Left hindlimb (tissue), 1 donor: Measurements from ENCODE around the gene NHEJ1.

Experiments used
- DNase-seq: peaks from one replicate; pipeline ENCODE4 v3.0.0-alpha.2; 2018

Gene NHEJ1

DNA sequence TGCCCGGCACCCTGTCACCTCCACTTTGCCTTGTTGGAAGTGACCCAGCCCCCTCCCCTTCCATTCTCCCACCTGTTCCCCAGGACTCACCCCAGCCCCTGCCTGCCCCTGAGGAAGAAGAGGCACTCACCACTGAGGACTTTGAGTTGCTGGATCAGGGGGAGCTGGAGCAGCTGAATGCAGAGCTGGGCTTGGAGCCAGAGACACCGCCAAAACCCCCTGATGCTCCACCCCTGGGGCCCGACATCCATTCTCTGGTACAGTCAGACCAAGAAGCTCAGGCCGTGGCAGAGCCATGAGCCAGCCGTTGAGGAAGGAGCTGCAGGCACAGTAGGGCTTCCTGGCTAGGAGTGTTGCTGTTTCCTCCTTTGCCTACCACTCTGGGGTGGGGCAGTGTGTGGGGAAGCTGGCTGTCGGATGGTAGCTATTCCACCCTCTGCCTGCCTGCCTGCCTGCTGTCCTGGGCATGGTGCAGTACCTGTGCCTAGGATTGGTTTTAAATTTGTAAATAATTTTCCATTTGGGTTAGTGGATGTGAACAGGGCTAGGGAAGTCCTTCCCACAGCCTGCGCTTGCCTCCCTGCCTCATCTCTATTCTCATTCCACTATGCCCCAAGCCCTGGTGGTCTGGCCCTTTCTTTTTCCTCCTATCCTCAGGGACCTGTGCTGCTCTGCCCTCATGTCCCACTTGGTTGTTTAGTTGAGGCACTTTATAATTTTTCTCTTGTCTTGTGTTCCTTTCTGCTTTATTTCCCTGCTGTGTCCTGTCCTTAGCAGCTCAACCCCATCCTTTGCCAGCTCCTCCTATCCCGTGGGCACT lies 21.9 kb upstream of the NHEJ1 start:
- DNase-seq = no peak

DNA sequence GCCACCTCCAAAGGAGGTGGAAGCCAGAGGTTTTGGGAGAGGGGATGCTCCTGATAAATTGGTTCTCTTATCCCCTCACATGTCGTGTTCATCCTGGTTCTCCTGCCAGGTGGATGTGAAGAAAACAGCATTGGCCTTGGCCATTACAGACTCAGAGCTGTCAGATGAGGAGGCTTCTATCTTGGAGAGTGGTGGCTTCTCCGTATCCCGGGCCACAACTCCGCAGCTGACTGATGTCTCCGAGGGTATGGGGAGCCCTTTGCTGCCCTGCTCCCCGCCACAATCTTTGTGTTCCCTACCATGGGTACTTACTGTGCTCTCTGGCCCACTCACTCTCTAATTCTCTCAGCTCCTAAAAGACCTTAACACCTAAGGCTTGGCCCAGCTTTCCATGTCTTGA lies 20.9 kb upstream of the NHEJ1 start:
- no peak for DNase-seq

DNA sequence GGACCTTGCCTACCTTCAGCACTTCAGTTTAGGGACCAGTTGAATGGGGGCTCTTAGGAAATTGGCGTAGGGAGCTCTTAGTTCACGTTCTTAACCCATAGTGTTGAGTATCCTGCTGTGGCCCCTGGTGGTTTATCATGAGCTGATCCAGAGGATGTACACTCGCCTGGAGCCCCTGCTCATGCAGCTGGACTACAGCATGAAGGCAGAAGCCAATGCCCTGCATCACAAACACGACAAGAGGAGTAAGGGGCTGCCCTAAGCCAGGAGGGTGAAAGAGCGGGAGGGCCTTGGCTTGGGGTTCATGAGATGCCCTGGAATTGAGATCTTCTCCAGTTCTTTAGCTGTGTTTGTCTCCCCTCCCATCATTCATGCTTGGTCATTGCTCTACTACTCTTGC lies 20.3 kb upstream of the NHEJ1 start:
- no peak for DNase-seq

DNA sequence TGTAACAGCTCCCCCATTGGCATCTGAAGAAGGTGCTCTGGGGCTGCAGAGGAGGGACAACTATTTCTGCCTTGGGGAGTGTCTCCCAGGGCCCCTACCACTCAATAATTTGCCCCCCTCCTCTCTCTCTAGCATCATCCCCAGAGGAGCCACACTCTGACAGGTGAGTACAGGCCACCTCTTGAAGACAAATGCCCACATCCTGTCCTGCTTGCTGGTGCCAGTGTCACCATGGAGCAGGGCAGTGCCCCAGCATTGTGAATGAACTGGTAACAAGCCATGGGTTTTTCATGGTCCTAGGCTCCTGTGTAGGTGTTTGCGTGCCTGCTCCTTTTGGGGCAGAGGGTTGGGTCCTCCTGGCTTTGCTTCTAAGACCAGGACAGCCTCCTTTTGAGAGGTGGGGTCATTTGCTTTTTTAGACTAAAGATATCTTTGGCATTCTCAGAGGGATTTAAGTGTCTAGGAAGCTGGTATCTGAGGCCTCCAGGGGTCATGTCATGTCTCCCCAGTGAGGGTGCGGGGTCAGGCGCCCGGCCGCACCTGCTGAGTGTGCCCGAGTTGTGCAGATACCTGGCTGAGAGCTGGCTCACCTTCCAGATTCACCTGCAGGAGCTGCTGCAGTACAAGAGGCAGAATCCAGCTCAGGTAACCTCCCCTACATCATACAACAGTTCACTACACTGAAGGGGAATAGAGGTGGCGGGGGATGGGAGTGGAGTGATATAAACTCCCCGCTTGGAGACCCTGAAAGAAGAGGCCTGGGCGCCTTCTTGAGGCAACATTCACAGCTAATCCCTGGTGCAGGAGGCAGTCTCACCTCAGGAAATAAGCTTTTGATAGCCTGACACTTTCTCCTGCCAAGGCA lies 19.2 kb upstream of the NHEJ1 start:
- no peak for DNase-seq

DNA sequence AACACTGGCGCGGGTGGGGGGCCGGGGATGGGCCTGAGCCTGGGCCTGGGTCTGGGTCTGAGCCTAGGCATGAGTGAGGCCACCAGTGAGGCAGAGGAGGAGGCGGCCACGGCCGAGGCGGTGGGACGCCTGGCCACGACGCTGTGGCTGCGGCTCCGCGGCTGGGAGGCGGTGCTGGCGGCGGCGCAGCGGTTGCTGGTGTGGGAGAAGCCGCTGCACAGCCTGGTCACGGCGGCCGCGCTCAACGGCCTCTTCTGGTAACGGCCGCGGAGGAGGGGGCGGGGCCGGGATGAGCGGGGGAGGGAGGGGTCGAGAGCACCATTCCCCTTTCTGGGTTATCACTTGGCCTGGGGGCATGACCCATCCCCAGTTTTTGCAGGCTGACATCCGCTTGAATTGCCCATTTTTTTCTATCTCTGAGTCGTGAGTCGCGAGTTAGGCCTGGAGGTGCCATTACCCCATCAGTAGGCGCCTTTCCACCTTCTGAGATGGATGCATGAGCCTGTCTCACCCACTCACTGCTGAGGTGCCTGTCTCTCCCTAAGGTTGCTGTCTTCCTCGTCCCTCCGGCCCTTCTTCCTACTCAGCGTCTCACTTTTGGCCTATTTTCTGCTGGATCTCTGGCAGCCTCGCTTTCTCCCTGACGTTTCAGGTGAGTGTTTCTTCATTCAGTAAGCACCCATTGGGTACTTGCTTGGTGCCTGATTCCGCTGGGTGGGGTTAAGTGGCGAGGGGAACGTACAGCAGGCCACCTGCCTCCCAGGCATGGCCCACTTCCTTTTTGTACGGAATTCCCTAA lies 18.0 kb upstream of the NHEJ1 start:
- DNase-seq = no peak

DNA sequence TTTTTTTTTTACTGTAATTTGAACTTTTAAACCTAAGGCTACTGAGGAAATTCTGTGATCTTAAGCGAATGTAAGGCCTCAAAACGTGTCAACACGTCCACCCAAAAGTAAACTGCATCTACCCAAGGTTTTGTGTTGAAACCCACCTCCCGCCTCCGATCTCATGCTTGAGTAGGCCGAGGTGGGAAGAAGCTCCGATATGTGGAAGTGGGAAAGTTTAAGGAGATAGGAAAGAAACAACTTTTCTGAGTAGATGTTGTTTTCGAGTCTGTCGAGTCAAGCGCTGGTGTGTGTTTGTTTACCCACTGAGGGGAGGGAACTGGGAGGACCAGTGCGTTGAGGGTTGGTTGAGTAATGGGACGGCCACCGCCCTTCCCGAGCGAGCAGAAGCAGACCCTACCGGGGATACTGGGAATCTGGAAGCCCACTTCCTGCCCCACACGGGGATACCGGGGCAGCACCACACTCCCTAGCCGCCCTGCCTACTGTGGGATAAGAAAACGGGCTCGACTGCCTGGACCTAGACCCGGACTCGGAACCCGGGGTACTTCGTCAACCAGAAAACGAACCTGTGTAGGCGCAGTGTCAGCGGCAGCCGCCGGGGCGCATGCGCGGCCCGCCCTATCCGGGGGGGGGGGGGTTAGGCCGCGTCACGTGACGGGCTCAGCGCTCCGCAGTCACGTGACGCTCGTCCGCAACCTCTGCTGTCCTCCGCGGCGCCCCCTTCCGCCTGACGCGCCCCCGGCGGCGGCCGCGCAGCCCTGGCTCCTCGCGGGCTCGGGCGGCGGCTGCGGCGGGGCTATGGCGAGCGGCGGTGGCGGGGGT lies 17.1 kb upstream of the NHEJ1 start, which contains the start of gene RETREG2:
TSS of gene RETREG2 (plus strand) at position 724 of the 825 bp plus-strand sequence. CDS start at position 802, 78 bp downstream.
- DNase-seq = peak; percentile 94

DNA sequence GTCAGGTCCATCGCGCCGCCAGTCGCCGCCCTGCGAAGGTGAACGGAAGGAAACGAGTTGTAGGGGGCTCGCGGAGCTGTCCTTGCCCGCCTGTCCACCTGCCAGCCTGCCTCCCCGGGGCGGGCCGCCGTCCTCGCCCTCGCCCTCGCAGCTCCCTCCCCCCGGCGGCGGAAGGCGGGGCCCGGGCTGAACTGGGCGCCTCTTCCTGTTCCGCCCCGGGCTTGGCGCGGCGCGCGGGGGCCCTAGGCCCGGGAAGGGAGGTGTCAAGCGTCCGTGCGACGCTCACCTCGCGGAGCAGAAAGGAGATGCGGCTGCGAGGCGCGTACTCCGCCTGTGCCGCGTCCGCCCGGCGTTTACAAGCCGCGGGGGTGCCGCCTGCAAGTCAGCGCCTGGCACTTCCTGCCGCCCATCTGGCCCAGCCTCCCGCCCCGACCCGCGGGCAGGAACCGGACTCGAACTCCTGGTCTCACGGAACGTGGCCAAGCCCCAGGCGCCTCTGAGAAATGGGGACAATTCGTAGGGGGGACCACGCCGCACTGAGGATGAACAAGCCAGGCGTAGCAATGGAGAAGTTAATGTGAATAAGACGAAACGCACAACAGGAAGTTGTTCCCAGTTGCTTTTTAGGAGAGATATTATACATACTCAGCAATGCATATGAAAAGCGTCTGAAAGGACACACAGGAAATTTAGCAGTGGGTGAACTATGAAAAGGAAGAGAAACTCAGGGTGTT lies 16.4 kb upstream of the NHEJ1 start, which contains the start of gene CNPPD1:
TSS of gene CNPPD1 (minus strand) at position 108 of the 734 bp plus-strand sequence. CDS start at position 11, 97 bp downstream.
- peak; percentile 91 for DNase-seq

DNA sequence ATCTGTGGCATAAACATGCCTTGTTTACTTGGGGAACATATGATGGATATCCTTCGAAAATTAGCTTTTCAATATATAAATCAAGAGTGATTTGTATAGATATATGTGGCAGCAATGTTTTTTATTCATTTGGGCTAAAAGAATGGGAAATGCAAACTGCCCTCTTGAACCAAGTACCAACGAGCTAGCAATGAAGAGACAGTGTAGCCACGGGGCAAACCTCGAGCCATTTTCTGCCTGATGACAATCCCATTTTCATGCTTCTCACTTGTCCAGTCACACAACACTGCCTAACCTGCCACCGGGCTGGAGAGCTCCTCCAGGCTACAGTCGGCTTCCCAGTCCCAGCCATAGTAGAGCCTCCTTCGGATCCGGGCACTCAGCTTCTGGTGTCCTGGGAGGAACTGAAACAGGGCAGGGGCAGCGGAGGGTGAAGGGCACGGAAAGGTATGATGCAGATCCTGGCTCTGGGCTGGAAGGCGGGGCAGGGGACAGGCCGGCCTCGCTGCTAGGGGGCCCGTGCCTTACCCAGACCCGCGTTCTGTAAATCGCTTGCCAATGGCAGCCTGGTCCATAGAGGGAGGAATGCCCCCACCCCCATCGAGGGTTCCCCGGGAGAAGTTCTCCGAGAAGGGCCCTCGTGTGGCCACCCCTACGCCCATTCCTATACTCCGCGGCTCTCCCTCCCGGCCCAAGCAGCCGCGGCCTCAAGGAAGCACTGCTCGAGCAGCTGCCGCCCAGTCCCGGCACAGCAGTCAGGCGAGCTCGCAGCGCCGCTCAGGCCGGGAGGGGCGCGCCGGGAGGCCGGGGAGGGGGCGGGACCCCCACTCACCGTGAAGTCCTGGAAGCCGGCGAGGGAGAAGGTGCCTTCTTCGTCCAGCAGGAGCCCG lies 15.6 kb upstream of the NHEJ1 start:
- DNase-seq = no peak

DNA sequence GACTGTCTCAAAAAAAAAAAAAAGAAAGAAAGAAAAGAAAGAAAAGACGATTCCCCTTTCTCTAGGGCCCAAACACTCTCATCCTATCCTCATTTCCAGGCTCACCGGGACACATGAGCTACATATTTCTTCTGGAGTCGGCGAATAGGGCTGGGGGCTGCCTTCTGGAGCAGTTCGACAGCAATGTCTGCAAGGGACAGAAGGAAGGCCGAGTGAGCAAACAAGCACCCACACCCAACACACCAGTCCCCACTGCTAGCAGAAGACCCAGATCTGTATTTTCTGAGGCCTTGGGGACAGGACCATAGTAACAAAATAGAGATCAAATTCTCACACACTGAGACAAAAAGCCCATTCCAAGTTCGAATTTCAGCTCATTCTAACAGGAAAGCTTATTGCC lies 14.9 kb upstream of the NHEJ1 start:
- no peak for DNase-seq

DNA sequence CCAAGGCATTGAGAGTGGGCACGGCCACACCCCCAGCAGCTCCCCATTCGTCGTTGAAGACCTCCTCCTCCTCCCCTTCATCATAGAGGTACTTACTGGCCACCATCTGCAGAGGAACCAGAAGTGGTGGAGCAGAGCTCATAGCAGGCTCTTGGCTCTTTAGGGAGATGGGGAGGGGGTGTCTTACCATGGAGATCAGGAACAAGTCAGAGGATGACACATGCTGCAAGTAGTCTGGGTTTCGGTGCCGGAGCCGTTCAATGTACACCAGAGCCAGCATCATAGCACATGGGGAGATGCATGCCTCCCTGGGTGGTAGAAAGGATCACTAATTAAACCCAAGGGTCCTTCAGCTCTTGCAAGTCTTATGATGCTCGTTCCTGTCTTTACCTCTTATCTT lies 14.2 kb upstream of the NHEJ1 start:
- no peak for DNase-seq

DNA sequence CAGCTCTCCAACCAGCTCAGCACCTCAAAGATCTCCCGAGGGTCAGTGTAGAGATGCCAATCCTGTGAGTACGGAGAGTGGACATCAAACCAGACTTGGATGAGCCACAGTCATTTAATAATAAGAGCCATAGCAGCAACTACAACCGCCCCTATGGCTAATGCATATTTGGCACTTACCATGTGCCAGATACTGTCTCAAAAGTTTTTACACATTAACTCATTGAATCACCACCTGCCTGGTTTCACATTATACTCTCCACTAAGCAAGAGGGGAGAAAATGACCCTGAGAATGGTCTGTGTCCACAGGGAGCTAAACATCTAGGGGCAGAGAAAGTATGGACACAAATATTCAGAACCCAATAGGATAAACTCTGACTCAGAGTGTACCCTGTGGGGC lies 13.5 kb upstream of the NHEJ1 start:
- no peak for DNase-seq

DNA sequence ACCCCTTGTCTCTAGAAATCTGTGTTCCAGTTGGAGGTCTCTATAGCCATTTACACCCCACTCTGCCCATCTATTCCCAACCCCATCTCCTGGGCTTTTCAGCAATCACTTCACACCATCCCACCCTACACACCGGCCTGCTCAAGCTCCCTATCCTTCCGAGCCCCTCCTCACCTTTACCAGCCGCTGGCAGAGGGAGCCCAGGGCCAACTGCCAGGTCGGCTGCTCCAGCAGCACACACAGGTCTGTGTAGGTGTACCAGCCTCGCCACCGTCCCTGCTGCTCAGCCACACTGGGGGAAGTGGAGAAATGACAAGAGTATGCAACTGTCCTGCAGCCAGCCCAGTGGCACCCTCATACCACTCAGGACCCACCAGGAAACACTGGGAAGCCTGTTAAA lies 12.6 kb upstream of the NHEJ1 start:
- DNase-seq = no peak

DNA sequence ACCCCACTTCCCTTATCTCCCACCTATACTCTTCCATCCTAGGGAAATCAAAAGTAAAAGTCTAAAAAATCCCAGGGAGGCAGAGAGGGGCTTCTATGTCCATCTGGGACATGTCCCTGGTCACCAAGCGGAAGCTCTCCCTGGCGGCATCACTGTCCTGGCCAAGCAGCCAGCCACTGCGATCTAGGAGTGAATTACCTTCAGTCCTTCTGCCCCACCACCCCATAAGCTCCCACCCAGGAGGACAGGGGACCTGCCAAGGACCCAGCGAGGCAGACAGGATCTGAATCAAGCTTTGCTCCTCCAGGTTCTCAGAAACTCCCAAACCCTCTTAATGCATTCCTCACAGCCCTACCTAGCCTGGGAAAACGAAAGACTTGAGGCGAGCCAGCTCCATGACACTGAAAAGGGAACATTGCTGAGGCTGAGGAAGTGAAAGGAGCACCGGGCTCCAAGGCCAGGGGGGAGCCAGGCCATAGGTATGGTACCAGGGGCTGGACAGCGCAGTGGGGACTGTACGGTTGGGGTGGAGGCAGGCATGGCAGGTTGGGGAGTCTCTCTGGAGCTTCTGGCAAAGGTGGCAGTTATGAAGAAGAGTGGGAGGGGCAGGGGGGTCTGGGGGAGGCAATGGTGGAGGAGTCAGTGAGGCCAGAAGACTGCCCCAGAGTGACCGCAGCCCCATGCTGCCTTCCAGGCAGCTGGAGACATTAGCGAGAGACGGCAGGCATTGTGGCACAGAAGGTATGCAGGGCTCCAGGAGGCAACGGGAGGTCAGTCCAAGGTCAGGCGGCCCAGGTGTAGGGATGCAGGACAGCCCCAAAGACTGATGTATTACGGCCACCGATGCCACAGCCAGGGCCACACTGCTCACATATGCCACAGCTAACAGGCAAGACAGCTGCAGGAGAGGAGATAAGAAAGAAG lies 11.9 kb upstream of the NHEJ1 start:
- DNase-seq = no peak

DNA sequence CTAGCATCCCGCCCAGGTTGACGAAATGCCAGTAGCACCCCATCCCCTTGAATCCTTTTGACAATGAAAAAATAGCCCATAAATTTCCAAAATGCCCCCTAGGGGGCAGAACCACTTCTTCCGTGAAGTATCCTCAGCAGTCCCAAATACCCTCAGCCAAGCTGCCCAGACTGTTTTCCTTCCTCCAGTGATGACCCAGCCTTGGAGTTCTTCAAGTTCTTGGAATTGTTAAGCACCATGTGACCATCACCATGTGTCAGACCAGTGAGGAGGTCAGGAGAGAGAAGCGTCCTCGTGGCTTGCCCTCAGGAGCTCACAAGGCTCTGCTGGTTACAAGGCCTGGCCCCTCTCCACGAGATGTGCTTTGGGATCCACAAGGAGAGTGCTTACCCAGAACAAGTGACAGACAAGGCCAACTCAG lies 10.6 kb upstream of the NHEJ1 start:
- no peak for DNase-seq

DNA sequence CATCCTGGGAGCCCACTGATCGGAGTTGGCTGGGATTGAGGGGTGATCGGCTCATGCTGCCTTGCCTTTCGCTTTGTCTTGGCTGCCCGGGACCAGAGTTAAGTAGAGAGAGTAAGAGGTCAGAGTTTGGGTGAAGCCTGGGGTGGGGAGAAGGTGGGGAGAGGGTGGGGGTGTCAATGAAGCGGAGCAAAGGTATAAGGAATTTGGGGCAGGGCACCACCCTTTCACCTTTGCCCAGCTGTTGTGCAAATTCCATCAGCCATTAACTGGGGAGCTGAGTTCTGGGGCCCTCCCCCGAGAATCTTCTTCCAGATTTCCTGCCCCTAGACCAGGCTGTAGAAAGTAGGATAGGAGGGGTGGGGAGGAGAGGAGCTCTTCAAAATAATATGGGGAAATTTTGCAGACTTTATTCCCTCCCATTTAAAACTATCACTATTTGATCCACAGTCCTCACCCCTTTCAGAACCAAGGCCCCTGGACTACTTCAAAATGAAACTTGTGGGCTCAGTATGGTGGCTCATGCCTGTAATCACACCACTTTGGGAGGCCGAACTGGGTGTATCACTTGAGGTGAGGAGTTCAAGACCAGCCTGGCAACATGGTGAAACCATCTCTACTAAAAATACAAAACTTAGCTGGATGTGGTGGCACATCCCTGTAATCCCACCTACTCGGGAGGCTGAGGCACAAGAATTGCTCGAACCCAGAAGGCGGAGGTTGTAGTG lies 9.5 kb upstream of the NHEJ1 start, which contains the start of gene SLC23A3:
TSS of gene SLC23A3 (minus strand) at position 100 of the 725 bp plus-strand sequence. CDS start at position 55, 45 bp downstream.
- DNase-seq = no peak

DNA sequence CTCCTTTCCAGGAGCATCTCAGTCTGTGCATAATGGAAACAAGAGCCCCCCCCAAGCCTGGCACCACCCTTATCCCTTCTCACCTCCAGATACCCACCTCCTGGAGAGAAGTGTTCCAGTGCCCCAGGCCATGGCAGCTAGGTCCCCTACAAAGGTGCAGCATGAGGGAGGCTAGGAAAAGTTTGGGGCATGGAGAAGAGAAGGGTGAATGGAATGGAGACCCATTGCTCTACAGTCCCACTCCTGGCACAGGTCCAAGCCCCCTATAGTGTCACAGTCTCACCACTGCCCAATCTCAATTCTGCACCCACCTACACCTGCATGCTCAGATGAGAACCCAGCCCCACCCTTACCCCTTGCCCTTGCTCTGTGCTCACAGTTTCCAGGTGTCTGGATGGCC lies 8.3 kb upstream of the NHEJ1 start:
- no peak for DNase-seq

DNA sequence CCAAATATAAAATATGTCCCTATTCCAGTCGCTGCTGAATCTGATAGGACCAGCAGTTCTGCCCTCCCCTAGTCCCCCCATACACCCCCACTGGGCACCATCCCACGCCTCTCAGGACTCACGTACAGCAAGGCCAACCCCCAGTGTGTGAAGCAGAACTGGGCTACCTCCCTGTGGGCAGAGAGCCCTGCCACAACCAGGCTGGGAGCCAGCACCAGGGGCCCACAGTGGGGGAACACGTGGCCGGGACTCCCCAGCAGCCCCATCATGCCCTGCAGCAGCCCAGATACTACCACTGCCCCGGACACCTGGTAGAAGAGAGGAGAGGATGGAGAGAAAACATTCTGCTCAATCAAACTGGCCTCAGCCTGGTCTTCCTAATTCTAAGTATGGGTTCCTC lies 7.9 kb upstream of the NHEJ1 start:
- DNase-seq = no peak

DNA sequence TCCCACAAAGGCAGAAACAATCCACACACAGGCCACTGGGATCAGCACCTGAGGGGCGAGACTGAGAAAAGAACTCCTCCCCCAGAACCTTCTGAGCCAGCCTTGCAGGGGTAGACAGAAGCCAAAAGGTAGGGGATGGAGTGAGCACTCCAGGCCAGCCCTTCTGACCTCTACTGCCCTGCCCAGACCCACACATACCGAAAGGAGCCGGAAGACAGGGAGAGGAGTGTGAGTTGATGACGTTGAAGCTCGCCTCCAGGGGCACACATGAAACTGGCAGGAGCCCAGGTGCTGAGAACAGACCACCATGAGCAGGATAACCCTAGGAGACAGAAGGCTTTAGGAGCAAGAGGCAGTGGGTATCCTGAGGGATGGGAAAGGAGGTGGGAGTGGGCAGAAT lies 7.4 kb upstream of the NHEJ1 start:
- DNase-seq = no peak
